Body of pancreas (tissue), 4 donors: ENCODE measurements around the gene NACC1. TPM values are rescaled to one million over a fixed set of nuclear protein-coding genes. Genes with fewer than 3 reads are reported as not detected.

ENCODE experiments used
- ATAC-seq: fragments of 150-250 bp; one replicate; pipeline ENCODE4 v1.9.1; 2016
- DNase-seq, 4 donors: peaks; one replicate each; pipeline ENCODE4 v3.0.0-alpha.2; 2019
- H3K27ac ChIP-seq, 4 donors: fragments of 200-600 bp; sonication (generic); 1 replicate in 3 of 4; 2 replicates in 1 of 4; pipeline versions ENCODE4 v1.5.1 to v1.6.1; 2016 to 2019; ENCODE audit warnings: mild to moderate bottlenecking in 1 of 4, mixed read lengths in 1 of 4, moderate library complexity in 1 of 4
- H3K27me3 ChIP-seq, 2 donors: fragments of 200-600 bp; sonication (generic); one replicate each; pipeline ENCODE4 v1.6.0; 2016; ENCODE audit warnings: mild to moderate bottlenecking in 1 of 2
- H3K36me3 ChIP-seq, 2 donors: fragments of 200-600 bp; sonication (generic); replicated peaks in 1 of 2; 2 replicates each; pipeline ENCODE4 v1.5.1; 2016; ENCODE audit warnings: low read depth in 2 of 2; ENCODE audit not compliant: insufficient read depth in 1 of 2
- H3K4me1 ChIP-seq: fragments of 200-600 bp; sonication (generic); one replicate; pipeline ENCODE4 v1.6.0; 2016
- H3K4me3 ChIP-seq, 2 donors: fragments of 200-600 bp; sonication (generic); 1 replicate in 1 of 2; 2 replicates in 1 of 2; pipeline ENCODE4 v1.5.1; 2016 to 2019
- H3K9me3 ChIP-seq, 3 donors: fragments of 200-600 bp; sonication (generic); 1 replicate in 2 of 3; 2 replicates in 1 of 3; pipeline ENCODE4 v1.5.1; 2016
- POLR2A ChIP-seq, 3 donors: fragments of 450-650 bp; IDR thresholded peaks; one replicate each; pipeline ENCODE4 v1.6.1; 2016; ENCODE audit warnings: antibody characterized with exemption in 3 of 3, mild to moderate bottlenecking in 2 of 3
- WGBS, 2 donors: methylation state at CpG; one replicate each; pipeline ENCODE4 v1.1.5; 2017; 5-methylcytosine and 5-hydroxymethylcytosine counted together
- intact Hi-C: fragments of 100-400 bp; cut with DNase I; formaldehyde crosslinking; loops from one replicate; pipeline ENCODE4 v1.15.1; 2023
- total RNA-seq, 2 donors: library from RNA; depleted of rRNA; stranded (reverse); fragments of >200 nt; gene quantifications; one replicate each; pipeline ENCODE4 v1.1.0, GENCODE V29; 2016
- TF ChIP-seq, protein P1 (sequence below), 7 experiments: fragments of 450-650 bp in 4 of 7; fragments of 200-600 bp in 3 of 7; sonication (generic) in 3 of 7; IDR thresholded peaks; one replicate each; pipeline ENCODE4 v1.5.1; 2016 to 2019; ENCODE audit warnings: antibody characterized with exemption in 7 of 7

The NACC1 gene
- total RNA-seq, 2 donors from 2014 or later, result 6.0 to 15.5 TPM

DNA sequence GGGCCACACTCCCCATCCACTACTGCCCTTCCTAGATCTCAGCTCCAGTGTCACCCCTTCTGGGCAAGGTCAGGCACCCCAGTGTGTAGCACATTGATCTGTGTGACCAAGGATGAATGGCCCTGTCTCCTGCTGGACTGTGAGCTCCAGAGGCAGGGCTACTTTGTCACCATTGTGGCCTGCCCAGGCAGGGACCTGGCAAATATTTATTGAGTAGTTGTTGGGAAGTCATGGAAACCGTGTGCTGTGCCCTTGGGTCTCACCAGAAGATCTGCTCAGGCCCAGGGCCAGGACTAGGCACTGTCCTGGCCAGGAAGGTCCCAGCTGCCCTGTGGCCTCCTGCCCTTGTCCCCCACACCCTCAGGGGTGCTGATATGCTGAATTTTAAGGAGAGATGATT, 10.5 kb downstream of the NACC1 start:
- no peak overlapping the region for H3K4me3 ChIP-seq
- H3K36me3 ChIP-seq, result no peaks in the 10 kb centered on the region
- WGBS, 2 donors, result 8 to 29% methylated on average over 1 of the region's 1 CpG
- intact Hi-C loops, result no loop called here
- no peak overlapping the region for H3K27ac ChIP-seq
- no peaks in the 10 kb centered on the region for H3K9me3 ChIP-seq
- peaks cover 9% of the 10 kb centered on the region for H3K4me1 ChIP-seq
- TF ChIP-seq, protein P1, sequence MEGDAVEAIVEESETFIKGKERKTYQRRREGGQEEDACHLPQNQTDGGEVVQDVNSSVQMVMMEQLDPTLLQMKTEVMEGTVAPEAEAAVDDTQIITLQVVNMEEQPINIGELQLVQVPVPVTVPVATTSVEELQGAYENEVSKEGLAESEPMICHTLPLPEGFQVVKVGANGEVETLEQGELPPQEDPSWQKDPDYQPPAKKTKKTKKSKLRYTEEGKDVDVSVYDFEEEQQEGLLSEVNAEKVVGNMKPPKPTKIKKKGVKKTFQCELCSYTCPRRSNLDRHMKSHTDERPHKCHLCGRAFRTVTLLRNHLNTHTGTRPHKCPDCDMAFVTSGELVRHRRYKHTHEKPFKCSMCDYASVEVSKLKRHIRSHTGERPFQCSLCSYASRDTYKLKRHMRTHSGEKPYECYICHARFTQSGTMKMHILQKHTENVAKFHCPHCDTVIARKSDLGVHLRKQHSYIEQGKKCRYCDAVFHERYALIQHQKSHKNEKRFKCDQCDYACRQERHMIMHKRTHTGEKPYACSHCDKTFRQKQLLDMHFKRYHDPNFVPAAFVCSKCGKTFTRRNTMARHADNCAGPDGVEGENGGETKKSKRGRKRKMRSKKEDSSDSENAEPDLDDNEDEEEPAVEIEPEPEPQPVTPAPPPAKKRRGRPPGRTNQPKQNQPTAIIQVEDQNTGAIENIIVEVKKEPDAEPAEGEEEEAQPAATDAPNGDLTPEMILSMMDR (IDR thresholded peaks at IDR 0.05), result no peak
- TF ChIP-seq POLR2A (IDR thresholded peaks at IDR 0.05), result no peak
- ATAC-seq (peak; percentile 65), DNase-seq (no peak)
- H3K27me3 ChIP-seq, result no peaks in the 10 kb centered on the region

DNA sequence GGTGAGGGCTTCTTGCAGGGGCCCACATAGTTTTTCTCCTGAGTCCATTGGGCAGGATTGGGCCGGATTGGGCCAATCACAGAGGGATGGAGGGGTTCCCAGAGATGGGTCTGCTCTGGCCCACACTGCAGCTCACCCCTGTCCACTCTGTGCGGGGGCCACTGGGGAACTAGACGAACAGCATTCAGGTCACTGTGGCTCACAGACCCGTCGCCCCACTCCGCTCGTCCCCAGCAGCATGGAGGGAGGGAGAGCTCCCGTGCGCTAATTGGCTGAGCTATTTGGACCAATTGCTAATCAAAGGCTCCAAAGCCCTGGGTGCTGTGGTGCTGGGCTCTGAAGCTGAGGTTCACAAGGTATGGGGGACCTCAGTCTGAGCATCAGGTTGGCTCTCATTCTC, 11.3 kb downstream of the NACC1 start:
- H3K27ac ChIP-seq, result no peak overlapping the region
- no peak overlapping the region for H3K4me3 ChIP-seq
- H3K9me3 ChIP-seq, result no peaks in the 10 kb centered on the region
- H3K27me3 ChIP-seq, result no peaks in the 10 kb centered on the region
- H3K36me3 ChIP-seq, result no peaks in the 10 kb centered on the region
- DNase-seq, result no peak
- ATAC-seq, result no peak
- intact Hi-C loops, result no loop called here
- whole genome bisulfite sequencing, 2 donors, result 94% methylated on average over 9 of the region's 9 CpGs; no CpG with 5 or more reads in 1 of the 2 donors
- H3K4me1 ChIP-seq, result peaks cover 9% of the 10 kb centered on the region
- TF ChIP-seq, protein P1 (IDR thresholded peaks at IDR 0.05), result no peak
- TF ChIP-seq POLR2A (IDR thresholded peaks at IDR 0.05), result no peak

DNA sequence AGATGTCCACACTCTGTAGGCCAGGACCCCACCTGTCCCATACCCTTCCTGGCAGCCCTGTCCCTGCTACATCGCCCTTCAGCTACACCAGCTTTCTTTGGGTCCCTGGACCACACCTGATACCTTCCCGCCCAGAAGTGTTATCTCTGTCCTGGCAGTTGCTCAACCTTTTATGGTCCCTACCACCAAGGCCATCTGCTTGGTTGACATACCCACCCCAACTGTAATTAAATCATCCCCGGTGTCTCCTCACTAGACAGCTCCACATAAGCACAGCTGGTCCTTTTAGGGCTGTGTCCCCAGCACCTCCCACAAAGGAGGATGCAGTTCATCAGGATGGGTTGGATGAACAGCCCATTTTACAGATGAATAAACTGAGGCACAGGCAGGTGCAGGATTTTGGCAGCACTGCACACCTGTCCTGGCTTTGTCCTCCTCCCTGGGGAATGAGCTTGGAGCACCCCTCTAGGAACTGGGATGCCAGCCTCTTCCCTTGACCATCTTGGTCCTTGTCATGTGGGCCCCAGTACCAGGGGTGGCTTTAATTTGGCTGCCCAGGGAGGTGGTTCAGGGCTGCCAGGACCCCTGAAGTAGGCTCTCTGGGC, 12.9 kb downstream of the NACC1 start:
- Histone ChIP-seq H3K4me3 (no peak overlapping the region), H3K27me3 (no peaks in the 10 kb centered on the region), H3K27ac (no peak overlapping the region), H3K9me3 (no peaks in the 10 kb centered on the region), H3K4me1 (peaks cover 9% of the 10 kb centered on the region), H3K36me3 (peaks cover 0 to 2% of the 10 kb centered on the region in 2 donors)
- TF ChIP-seq POLR2A (IDR thresholded peaks at IDR 0.05), result no peak
- TF ChIP-seq, protein P1 (IDR thresholded peaks at IDR 0.05), result no peak
- DNase-seq (no peak), ATAC-seq (no peak)
- 65 to 72% methylated on average over 3 of the region's 3 CpGs for WGBS, 2 donors
- intact Hi-C loops, result no loop called here

DNA sequence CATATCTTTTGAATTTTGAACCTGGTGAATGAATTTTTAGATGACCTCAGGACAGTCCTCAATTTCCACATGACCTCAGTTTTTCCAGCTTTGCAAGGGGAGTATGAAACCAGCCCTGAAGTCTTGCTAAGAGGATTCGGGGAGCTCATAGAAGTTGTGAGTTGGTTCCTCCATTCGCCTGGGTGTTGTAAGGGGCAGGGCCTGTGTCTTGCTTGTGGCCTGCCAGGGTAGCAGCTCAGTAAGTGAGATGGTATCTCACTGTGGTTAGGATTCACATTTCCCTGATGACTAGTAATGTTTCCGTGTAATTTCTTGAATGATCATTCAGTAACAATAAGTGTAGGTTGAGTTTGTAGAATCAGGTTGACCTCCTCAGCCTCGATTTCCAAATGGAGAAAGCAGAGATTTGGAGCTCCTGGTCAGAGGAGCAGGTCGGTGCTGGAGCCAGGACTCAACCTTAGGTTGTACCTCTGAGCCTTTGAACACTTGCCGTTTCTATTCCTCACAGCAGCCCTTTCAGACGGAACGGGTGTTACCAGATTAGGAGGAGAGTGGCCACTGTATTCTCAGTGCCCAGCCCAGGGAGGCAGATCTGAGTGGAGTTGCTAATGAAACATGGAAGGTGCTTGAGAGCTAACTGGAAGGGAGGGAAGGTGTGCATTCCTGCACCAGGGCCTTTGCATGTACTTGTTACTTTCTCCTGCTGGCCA, 14.6 kb downstream of the NACC1 start:
- no peaks in the 10 kb centered on the region for H3K27me3 ChIP-seq
- intact Hi-C loops, result no loop called here
- peaks cover 0 to 7% of the 10 kb centered on the region in 2 donors for H3K36me3 ChIP-seq
- peaks cover 9% of the 10 kb centered on the region for H3K4me1 ChIP-seq
- no peak overlapping the region for H3K4me3 ChIP-seq
- no peaks in the 10 kb centered on the region for H3K9me3 ChIP-seq
- WGBS, 2 donors, result 68 to 76% methylated on average over 7 to 8 of the region's 8 CpGs
- DNase-seq (no peak), ATAC-seq (no peak)
- TF ChIP-seq, protein P1 (IDR thresholded peaks at IDR 0.05), result no peak
- no peak for TF ChIP-seq POLR2A (IDR thresholded peaks at IDR 0.05)
- no peak overlapping the region for H3K27ac ChIP-seq
